HEK293 (cell line): ENCODE data around the gene NRP2.
A peak's percentile ranks its signal among the peaks of the same experiment; 100 is the strongest.

Source experiments
- CTCF ChIA-PET: fragments of 350-600 bp; formaldehyde crosslinking; extraction: SDS; loops from one replicate; lab custom pipeline; 2021; ENCODE audit warnings: antibody characterized with exemption; lab: Yijun Ruan, JAX
- POLR2A ChIA-PET: fragments of 300-600 bp; formaldehyde crosslinking; extraction: SDS; loops from one replicate; lab custom pipeline; 2020; ENCODE audit warnings: antibody characterized with exemption, inconsistent platforms; lab: Yijun Ruan, JAX
- H3K27ac ChIP-seq: fragments of 200-500 bp; sonication (Bioruptor generic); 2 replicates; pipeline ENCODE4 v1.5.1; 2014; ENCODE audit warnings: low read depth, low read length, control low read depth, inconsistent platforms; ENCODE audit errors: extremely low read depth
- H3K36me3 ChIP-seq, 2 experiments: fragments of 200-500 bp in 1 of 2; sonication (Bioruptor generic) in 1 of 2; 1 replicate in 1 of 2; 2 replicates in 1 of 2; pipeline ENCODE4 v1.5.1; 2014 to 2017; ENCODE audit warnings: inconsistent platforms in 2 of 2, low read length in 2 of 2; ENCODE audit not compliant: control insufficient read depth in 2 of 2, insufficient read depth in 1 of 2
- H3K4me1 ChIP-seq: fragments of 200-500 bp; sonication (Bioruptor generic); 2 replicates; pipeline ENCODE4 v1.5.1; 2014; ENCODE audit warnings: mild to moderate bottlenecking, low read length, inconsistent platforms; ENCODE audit not compliant: control insufficient read depth, insufficient read depth
- H3K4me3 ChIP-seq: 2 replicates; pipeline ENCODE4 v1.5.1; 2011; ENCODE audit warnings: low read depth, mild to moderate bottlenecking, control low read depth, low read length, moderate library complexity
- H3K9me3 ChIP-seq: fragments of 200-500 bp; sonication (Bioruptor generic); 2 replicates; pipeline ENCODE4 v1.5.1; 2014; ENCODE audit warnings: low read depth, low read length, inconsistent platforms; ENCODE audit not compliant: control insufficient read depth, insufficient read depth
- BCL11A ChIP-seq: fragments of 450-650 bp; formaldehyde crosslinking; IDR thresholded peaks from 2 replicates; pipeline ENCODE4 v1.5.1; 2016; ENCODE audit warnings: low read depth, missing biosample characterization, missing genetic modification characterization
- CTCF ChIP-seq: fragments of 450-650 bp; formaldehyde crosslinking; IDR thresholded peaks from 2 replicates; pipeline ENCODE4 v1.5.1; 2016; ENCODE audit warnings: missing biosample characterization, missing genetic modification characterization
- INSM2 ChIP-seq: fragments of 450-650 bp; formaldehyde crosslinking; IDR thresholded peaks from 2 replicates; pipeline ENCODE4 v1.5.1; 2016; ENCODE audit warnings: missing biosample characterization, missing genetic modification characterization
- KLF1 ChIP-seq: fragments of 450-650 bp; formaldehyde crosslinking; IDR thresholded peaks from 2 replicates; pipeline ENCODE4 v1.5.1; 2016; ENCODE audit warnings: missing biosample characterization, missing genetic modification characterization
- MEIS1 ChIP-seq: sonication (generic); formaldehyde crosslinking; IDR thresholded peaks from 2 replicates; pipeline ENCODE4 v1.8.1; 2022; ENCODE audit warnings: missing genetic modification reagents, mild to moderate bottlenecking, borderline replicate concordance
- REPIN1 ChIP-seq: fragments of 450-650 bp; formaldehyde crosslinking; IDR thresholded peaks from 2 replicates; pipeline ENCODE4 v1.5.1; 2017; ENCODE audit warnings: missing biosample characterization, missing genetic modification characterization, low read depth
- SCRT2 ChIP-seq: fragments of 450-650 bp; formaldehyde crosslinking; IDR thresholded peaks from 2 replicates; pipeline ENCODE4 v1.5.1; 2016; ENCODE audit warnings: missing biosample characterization, missing genetic modification characterization
- TCF7L2 ChIP-seq: IDR thresholded peaks from 2 replicates; pipeline ENCODE4 v1.6.1; 2011; ENCODE audit warnings: low read depth, mild to moderate bottlenecking, inconsistent platforms, low read length, moderate library complexity, borderline replicate concordance
- YY1 ChIP-seq: fragments of 450-650 bp; formaldehyde crosslinking; IDR thresholded peaks from 2 replicates; pipeline ENCODE4 v1.5.1; 2018; ENCODE audit warnings: missing biosample characterization, missing genetic modification characterization
- ZFP37 ChIP-seq: fragments of 450-650 bp; formaldehyde crosslinking; IDR thresholded peaks from 2 replicates; pipeline ENCODE4 v1.5.1; 2016; ENCODE audit warnings: missing biosample characterization, missing genetic modification characterization
- ZNF10 ChIP-seq: fragments of 450-650 bp; formaldehyde crosslinking; IDR thresholded peaks from 2 replicates; pipeline ENCODE4 v1.5.1; 2017; ENCODE audit warnings: missing biosample characterization, missing genetic modification characterization
- ZNF174 ChIP-seq: fragments of 450-650 bp; formaldehyde crosslinking; IDR thresholded peaks from 2 replicates; pipeline ENCODE4 v1.5.0; 2017; ENCODE audit warnings: missing biosample characterization, mild to moderate bottlenecking, missing genetic modification characterization
- ZNF324 ChIP-seq: fragments of 450-650 bp; formaldehyde crosslinking; IDR thresholded peaks from 2 replicates; pipeline ENCODE4 v1.5.1; 2016; ENCODE audit warnings: missing biosample characterization, missing genetic modification characterization
- ZNF341 ChIP-seq: fragments of 450-650 bp; formaldehyde crosslinking; IDR thresholded peaks from 2 replicates; pipeline ENCODE4; 2016; ENCODE audit warnings: low read depth, missing biosample characterization, missing genetic modification characterization
- ZNF354C ChIP-seq: fragments of 450-650 bp; formaldehyde crosslinking; IDR thresholded peaks from 2 replicates; pipeline ENCODE4 v1.5.1; 2016; ENCODE audit warnings: missing biosample characterization, missing genetic modification characterization, low read depth, borderline replicate concordance
- ZNF449 ChIP-seq: fragments of 450-650 bp; formaldehyde crosslinking; IDR thresholded peaks from 2 replicates; pipeline ENCODE4 v1.5.1; 2017; ENCODE audit warnings: missing biosample characterization, mild to moderate bottlenecking, missing genetic modification characterization, moderate library complexity
- ZNF654 ChIP-seq: fragments of 450-650 bp; formaldehyde crosslinking; IDR thresholded peaks from 2 replicates; pipeline ENCODE4 v1.5.1; 2016; ENCODE audit warnings: low read depth, missing biosample characterization, missing genetic modification characterization
- ZNF701 ChIP-seq: fragments of 450-650 bp; formaldehyde crosslinking; IDR thresholded peaks from 2 replicates; pipeline ENCODE4 v1.5.1; 2016; ENCODE audit warnings: missing biosample characterization, missing genetic modification characterization
- ZXDB ChIP-seq: fragments of 450-650 bp; formaldehyde crosslinking; IDR thresholded peaks from 2 replicates; pipeline ENCODE4 v1.5.1; 2016; ENCODE audit warnings: missing biosample characterization, missing genetic modification characterization

Gene NRP2

GRCh38 chr2:205762881-205763280 is 80.6 kb downstream of the NRP2 start (continued):
- no peak for TF ChIP-seq YY1
- TF ChIP-seq ZNF701 = no peak
- TF ChIP-seq, all 188 proteins: peak for 0

DNA sequence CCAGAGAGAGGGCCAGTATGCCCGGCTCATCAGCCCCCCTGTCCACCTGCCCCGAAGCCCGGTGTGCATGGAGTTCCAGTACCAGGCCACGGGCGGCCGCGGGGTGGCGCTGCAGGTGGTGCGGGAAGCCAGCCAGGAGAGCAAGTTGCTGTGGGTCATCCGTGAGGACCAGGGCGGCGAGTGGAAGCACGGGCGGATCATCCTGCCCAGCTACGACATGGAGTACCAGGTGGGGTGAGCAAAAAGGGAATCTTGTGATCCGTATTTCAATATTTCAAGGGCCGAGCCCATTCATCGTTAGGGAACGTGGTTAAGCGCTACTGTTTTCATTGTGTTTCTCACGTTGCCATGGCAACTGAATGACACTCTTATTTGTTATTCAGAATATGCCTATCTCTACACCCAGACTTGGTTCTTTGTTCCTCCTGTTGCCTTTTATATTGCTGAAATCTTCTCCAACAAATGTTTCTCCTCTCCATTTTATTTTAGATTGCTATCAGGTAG is 81.5 kb downstream of the NRP2 start:
- no peak overlapping the region for H3K27ac ChIP-seq
- POLR2A ChIA-PET = no interaction called here
- peaks cover 0 to 7% of the 10 kb centered on the region in 2 experiments; a peak in 1 of 3 replicates for H3K36me3 ChIP-seq

DNA sequence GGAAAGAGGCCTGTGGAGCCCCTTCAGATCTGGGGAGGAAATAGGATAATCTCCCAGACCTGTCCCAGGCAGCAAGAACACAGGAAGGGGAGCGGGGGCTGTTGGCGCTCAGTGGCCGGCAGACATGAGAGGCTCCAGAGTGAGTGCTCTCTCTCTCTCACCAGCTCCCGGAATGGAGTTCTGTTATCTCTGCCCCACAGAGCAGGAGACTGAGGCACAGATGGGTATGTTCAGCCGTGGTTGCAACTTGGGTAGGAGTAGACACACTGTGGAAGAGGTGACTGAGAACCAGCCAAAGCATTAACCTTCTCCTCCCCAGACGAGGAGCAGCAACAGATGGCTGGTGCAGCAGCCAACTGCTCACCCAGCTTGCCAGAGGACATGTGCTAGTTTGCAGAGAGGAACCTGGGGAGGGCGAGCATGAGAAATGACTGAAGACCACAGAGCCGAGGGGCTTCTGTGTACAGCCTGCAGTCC is 82.0 kb downstream of the NRP2 start:
- TF ChIP-seq SCRT2 (tag by site-specific recombination) (peak; percentile 32; the same call in 1 of the 2 replicates), ZFP37 (tag by site-specific recombination) (no peak)
- H3K27ac ChIP-seq = no peak overlapping the region
- H3K9me3 ChIP-seq = no peaks in the 10 kb centered on the region
- H3K4me1 ChIP-seq = no peaks in the 10 kb centered on the region
- CTCF ChIA-PET = interaction anchor here (0.5 to 1.6 kb wide), 3 partner anchors 162 to 1603 kb away, joined by 4 to 8 read pairs (median 5); no protein-coding TSS in a partner anchor
- H3K36me3 ChIP-seq = peaks cover 0 to 9% of the 10 kb centered on the region in 2 experiments; a peak in 1 of 3 replicates
- POLR2A ChIA-PET = no interaction called here
- no peak overlapping the region for H3K4me3 ChIP-seq

More for the DNA sequence above, 81.5 kb downstream of the NRP2 start:
- Histone ChIP-seq H3K4me1 (no peaks in the 10 kb centered on the region), H3K4me3 (no peak overlapping the region), H3K9me3 (no peaks in the 10 kb centered on the region)
- CTCF ChIA-PET = interaction anchor here (0.5 to 0.7 kb wide), 2 partner anchors 184 to 1602 kb away, joined by 4 to 5 read pairs; no protein-coding TSS in a partner anchor
- TF ChIP-seq ZXDB = no peak
- TF ChIP-seq CTCF = no peak
- TF ChIP-seq ZNF654 (tag by site-specific recombination) = no peak
- no peak for TF ChIP-seq ZNF341 (tag by site-specific recombination)
- no peak for TF ChIP-seq ZNF174 (tag by site-specific recombination)
- no peak for TF ChIP-seq MEIS1 (CRISPR knock-in tag)
- no peak for TF ChIP-seq BCL11A (tag by site-specific recombination)
- TF ChIP-seq TCF7L2 = no peak
- no peak for TF ChIP-seq INSM2 (tag by site-specific recombination)
- TF ChIP-seq ZNF324 (tag by site-specific recombination) = no peak
- no peak for TF ChIP-seq ZNF354C (tag by site-specific recombination)
- no peak for TF ChIP-seq ZNF10
- no peak for TF ChIP-seq ZNF449
- TF ChIP-seq KLF1 (tag by site-specific recombination) = no peak
- TF ChIP-seq REPIN1 (tag by site-specific recombination) = no peak
